ENCODE measurements around the gene FGF9. TPM values are rescaled to one million over a fixed set of nuclear protein-coding genes. Genes with fewer than 3 reads are reported as not detected.

The FGF9 gene
- total RNA-seq, 3 donors from 2014 or later (not counting 1 experiment from before 2014, with no cell fraction given), result 0.28 to 1.2 (median 0.80) TPM

DNA sequence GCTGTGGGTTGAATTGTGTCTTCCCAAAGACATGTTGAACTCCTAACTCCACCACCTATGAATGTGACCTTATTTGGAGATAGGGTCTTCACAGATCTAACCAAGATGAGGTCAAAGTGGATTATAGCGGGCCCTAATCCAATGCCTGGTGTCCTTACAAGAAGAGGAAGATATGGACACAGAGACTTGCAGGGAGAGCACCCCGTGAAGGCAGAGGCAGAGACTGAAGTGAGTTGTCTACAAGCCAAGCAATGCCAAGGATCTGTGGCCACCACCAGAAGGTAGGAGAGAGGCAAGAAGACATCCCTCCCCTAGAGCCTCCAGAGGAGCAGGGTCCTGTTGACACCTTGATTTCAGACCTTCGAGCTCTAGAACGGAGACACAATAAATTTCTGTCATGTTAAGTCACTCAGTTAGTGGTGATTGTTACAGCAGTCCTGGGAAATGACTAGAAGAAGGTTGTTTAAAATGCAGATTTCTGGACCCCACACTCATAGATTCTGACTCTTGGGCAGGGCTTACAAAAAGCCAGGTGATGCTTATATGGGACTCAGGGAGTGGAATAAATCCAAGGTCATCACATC is 70.6 kb downstream of the FGF9 start:
- Mint-ChIP-seq H3K36me3 (no peaks in the 10 kb centered on the region), H3K4me1 (no peaks in the 10 kb centered on the region), H3K27me3 (ENCODE audit: low read depth in 2 of 2) (peaks cover 8 to 12% of the 10 kb centered on the region in 2 donors), H3K9me3 (no peaks in the 10 kb centered on the region), H3K27ac (no peak overlapping the region), H3K4me3 (no peak overlapping the region)
- no peaks in the 10 kb centered on the region for H3K9me3 ChIP-seq (ENCODE audit: control insufficient read depth, insufficient read depth, low read length)
- H3K4me3 ChIP-seq (ENCODE audit: low read length), result no peak overlapping the region
- H3K27ac ChIP-seq (ENCODE audit: low read length), result no peak overlapping the region
- 87% methylated on average over 4 of the region's 4 CpGs for WGBS (ENCODE audit: insufficient coverage)
- intact Hi-C loops (cut with micrococcal nuclease), result no loop called here
- TF ChIP-seq, protein P1, sequence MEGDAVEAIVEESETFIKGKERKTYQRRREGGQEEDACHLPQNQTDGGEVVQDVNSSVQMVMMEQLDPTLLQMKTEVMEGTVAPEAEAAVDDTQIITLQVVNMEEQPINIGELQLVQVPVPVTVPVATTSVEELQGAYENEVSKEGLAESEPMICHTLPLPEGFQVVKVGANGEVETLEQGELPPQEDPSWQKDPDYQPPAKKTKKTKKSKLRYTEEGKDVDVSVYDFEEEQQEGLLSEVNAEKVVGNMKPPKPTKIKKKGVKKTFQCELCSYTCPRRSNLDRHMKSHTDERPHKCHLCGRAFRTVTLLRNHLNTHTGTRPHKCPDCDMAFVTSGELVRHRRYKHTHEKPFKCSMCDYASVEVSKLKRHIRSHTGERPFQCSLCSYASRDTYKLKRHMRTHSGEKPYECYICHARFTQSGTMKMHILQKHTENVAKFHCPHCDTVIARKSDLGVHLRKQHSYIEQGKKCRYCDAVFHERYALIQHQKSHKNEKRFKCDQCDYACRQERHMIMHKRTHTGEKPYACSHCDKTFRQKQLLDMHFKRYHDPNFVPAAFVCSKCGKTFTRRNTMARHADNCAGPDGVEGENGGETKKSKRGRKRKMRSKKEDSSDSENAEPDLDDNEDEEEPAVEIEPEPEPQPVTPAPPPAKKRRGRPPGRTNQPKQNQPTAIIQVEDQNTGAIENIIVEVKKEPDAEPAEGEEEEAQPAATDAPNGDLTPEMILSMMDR (IDR thresholded peaks at IDR 0.05), result no peak
- H3K27me3 ChIP-seq (ENCODE audit: control insufficient read depth, insufficient read depth, low read length), result no peaks in the 10 kb centered on the region
- no peaks in the 10 kb centered on the region for H3K36me3 ChIP-seq (ENCODE audit: control insufficient read depth, insufficient read depth, low read length)
- no peaks in the 10 kb centered on the region for H3K4me1 ChIP-seq (ENCODE audit: control insufficient read depth, insufficient read depth, low read length)
- ATAC-seq (no peak), DNase-seq (no peak)

DNA sequence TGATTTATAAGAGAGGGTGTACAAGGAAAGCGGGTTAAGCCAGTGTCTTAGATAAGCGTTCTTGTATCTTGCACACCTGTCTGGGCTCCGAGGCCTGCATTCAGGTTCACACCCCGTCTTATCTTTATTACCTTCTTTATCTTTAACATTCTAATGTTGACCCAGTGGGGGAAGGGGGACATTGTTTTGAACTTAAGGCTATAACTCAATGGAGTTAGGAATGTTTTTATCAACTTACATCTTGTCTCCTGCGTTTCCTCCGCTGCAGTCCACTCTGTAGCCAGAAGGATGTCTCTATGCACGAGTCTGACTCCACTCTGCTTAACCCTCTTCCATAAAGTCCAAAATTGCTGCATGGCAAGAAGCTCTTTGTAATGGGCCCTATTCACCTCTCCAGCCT is 71.2 kb downstream of the FGF9 start:
- H3K27me3 Mint-ChIP-seq (ENCODE audit: low read depth in 2 of 2), result peaks cover 8 to 12% of the 10 kb centered on the region in 2 donors
- H3K27ac Mint-ChIP-seq, result no peak overlapping the region
- H3K4me1 Mint-ChIP-seq, result no peaks in the 10 kb centered on the region
- no peak overlapping the region for H3K4me3 Mint-ChIP-seq
- Histone ChIP-seq H3K4me1 (ENCODE audit: control insufficient read depth, insufficient read depth, low read length) (no peaks in the 10 kb centered on the region), H3K36me3 (ENCODE audit: control insufficient read depth, insufficient read depth, low read length) (no peaks in the 10 kb centered on the region), H3K4me3 (ENCODE audit: low read length) (no peak overlapping the region), H3K27me3 (ENCODE audit: control insufficient read depth, insufficient read depth, low read length) (no peaks in the 10 kb centered on the region), H3K27ac (ENCODE audit: low read length) (no peak overlapping the region), H3K9me3 (ENCODE audit: control insufficient read depth, insufficient read depth, low read length) (no peaks in the 10 kb centered on the region)
- TF ChIP-seq, protein P1 (IDR thresholded peaks at IDR 0.05), result no peak
- ATAC-seq (no peak), DNase-seq (no peak)
- H3K9me3 Mint-ChIP-seq, result no peaks in the 10 kb centered on the region
- intact Hi-C loops (cut with micrococcal nuclease), result no loop called here
- H3K36me3 Mint-ChIP-seq, result no peaks in the 10 kb centered on the region
- 46% methylated on average over 6 of the region's 7 CpGs for WGBS (ENCODE audit: insufficient coverage)

DNA sequence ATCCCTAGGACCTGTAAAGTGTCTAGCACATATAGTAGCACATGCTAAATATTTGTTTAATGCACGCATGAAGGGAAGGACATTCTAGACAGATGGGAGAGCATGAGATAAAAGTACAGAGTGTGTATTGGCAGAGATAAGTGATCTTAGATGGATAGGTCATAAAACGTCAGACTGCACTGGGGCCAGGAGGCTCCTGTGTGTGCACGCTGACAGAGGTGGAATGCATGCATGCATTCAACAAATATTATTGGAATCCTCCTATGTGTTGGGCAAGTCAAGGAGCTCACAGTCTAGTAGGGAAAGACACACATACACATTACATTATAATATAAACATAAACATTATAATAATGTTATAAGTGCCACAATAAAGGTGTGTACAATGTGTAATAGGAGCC is 73.3 kb downstream of the FGF9 start:
- Mint-ChIP-seq H3K27ac (no peak overlapping the region), H3K9me3 (no peaks in the 10 kb centered on the region), H3K36me3 (no peaks in the 10 kb centered on the region), H3K4me3 (no peak overlapping the region), H3K27me3 (ENCODE audit: low read depth in 2 of 2) (peaks cover 8% of the 10 kb centered on the region in 2 donors), H3K4me1 (no peaks in the 10 kb centered on the region)
- Histone ChIP-seq H3K9me3 (ENCODE audit: control insufficient read depth, insufficient read depth, low read length) (no peaks in the 10 kb centered on the region), H3K27ac (ENCODE audit: low read length) (no peak overlapping the region), H3K4me1 (ENCODE audit: control insufficient read depth, insufficient read depth, low read length) (no peaks in the 10 kb centered on the region), H3K4me3 (ENCODE audit: low read length) (no peak overlapping the region), H3K27me3 (ENCODE audit: control insufficient read depth, insufficient read depth, low read length) (no peaks in the 10 kb centered on the region), H3K36me3 (ENCODE audit: control insufficient read depth, insufficient read depth, low read length) (no peaks in the 10 kb centered on the region)
- no peak for ATAC-seq
- DNase-seq, result no peak
- TF ChIP-seq, protein P1 (IDR thresholded peaks at IDR 0.05), result no peak
- 54% methylated on average over 2 of the region's 3 CpGs for WGBS (ENCODE audit: insufficient coverage)
- intact Hi-C loops (cut with micrococcal nuclease), result no loop called here

DNA sequence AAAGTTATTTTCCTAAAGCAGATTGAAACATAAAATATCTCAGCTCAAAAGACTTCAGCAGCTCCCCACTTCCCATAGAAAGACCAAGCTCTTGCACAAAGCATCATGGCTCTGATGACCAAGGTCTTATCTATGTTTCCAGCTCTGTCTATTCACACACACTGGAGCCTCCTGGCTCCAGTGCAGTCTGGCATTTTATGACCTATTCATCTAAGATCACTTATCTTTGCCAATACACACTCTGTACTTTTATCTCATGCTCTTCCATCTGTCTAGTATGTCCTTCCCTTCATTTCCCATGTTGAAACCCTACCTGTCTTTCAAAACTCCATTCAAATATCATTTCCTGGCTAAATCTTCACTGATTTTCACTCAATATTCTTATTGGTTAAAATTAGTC is 74.4 kb downstream of the FGF9 start:
- Mint-ChIP-seq H3K9me3 (no peaks in the 10 kb centered on the region), H3K36me3 (no peaks in the 10 kb centered on the region)
- intact Hi-C loops (cut with micrococcal nuclease), result no loop called here

More for the DNA sequence above, 74.4 kb downstream of the FGF9 start:
- no peak for ATAC-seq
- no peaks in the 10 kb centered on the region for H3K4me1 Mint-ChIP-seq
- no peaks in the 10 kb centered on the region for H3K27me3 ChIP-seq (ENCODE audit: control insufficient read depth, insufficient read depth, low read length)
- H3K4me1 ChIP-seq (ENCODE audit: control insufficient read depth, insufficient read depth, low read length), result no peaks in the 10 kb centered on the region
- no peak for DNase-seq
- no peak overlapping the region for H3K4me3 ChIP-seq (ENCODE audit: low read length)
- no peak overlapping the region for H3K4me3 Mint-ChIP-seq
- peaks cover 8% of the 10 kb centered on the region in 2 donors for H3K27me3 Mint-ChIP-seq (ENCODE audit: low read depth in 2 of 2)
- TF ChIP-seq, protein P1 (IDR thresholded peaks at IDR 0.05), result no peak
- H3K9me3 ChIP-seq (ENCODE audit: control insufficient read depth, insufficient read depth, low read length), result no peaks in the 10 kb centered on the region
- no peak overlapping the region for H3K27ac Mint-ChIP-seq
- H3K36me3 ChIP-seq (ENCODE audit: control insufficient read depth, insufficient read depth, low read length), result no peaks in the 10 kb centered on the region
- no peak overlapping the region for H3K27ac ChIP-seq (ENCODE audit: low read length)
